Mucosa of rectum (tissue), 2 donors: ENCODE measurements around the gene FOXF1.

Source experiments
- H3K27ac ChIP-seq, 2 donors: one replicate each; pipeline ENCODE4 v1.7.0; 2013; ENCODE audit warnings: inconsistent platforms in 2 of 2, low read depth in 2 of 2, low read length in 2 of 2
- H3K27me3 ChIP-seq, 2 donors: one replicate each; pipeline ENCODE4 v1.7.0; 2013; ENCODE audit warnings: low read length in 2 of 2; ENCODE audit not compliant: control insufficient read depth in 2 of 2, insufficient read depth in 2 of 2
- H3K36me3 ChIP-seq, 2 donors: one replicate each; pipeline ENCODE4 v1.7.0; 2013; ENCODE audit warnings: low read length in 2 of 2; ENCODE audit not compliant: control insufficient read depth in 2 of 2, insufficient read depth in 2 of 2
- H3K4me1 ChIP-seq, 2 donors: one replicate each; pipeline ENCODE4 v1.7.0; 2013; ENCODE audit warnings: low read length in 2 of 2, mild to moderate bottlenecking in 1 of 2; ENCODE audit not compliant: control insufficient read depth in 2 of 2, insufficient read depth in 2 of 2
- H3K4me3 ChIP-seq, 2 donors: one replicate each; pipeline ENCODE4 v1.7.0; 2013; ENCODE audit warnings: low read length in 2 of 2
- H3K9ac ChIP-seq, 2 donors: one replicate each; pipeline ENCODE4 v1.7.0; 2013; ENCODE audit warnings: low read length in 2 of 2, low read depth in 1 of 2, mild to moderate bottlenecking in 1 of 2
- H3K9me3 ChIP-seq, 2 donors: one replicate each; pipeline ENCODE4 v1.7.0; 2013; ENCODE audit warnings: low read length in 2 of 2; ENCODE audit not compliant: control insufficient read depth in 2 of 2
- donor health status: healthy.
- donor health status: Normal muscosa, but diverticular disease.

The FOXF1 gene

DNA sequence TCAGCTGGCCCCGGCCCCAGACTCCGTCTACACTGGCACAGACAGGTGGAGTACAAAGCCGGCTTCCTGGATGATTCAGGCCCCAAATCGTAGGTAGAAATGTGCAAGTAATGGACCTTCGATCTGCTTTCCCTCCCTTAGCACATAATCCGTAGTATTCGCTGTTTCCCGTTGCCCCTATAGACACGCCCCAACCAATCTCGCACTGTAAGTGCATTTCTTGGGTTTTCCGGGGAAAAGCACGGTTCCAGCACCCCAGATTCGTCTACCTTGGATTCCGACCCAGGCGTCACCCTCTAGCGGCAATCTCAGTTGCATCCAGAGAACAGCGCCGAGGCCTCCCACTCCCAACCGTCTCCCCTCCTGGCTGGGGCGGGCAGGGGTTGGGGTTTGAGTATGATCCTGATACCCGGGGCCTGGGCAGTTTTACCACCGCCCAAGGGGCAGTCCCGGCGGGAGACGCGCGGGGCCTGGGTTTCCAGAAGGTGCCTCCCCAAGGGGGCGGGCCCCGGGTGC, 12.1 kb upstream of the FOXF1 start:
- H3K9ac ChIP-seq: peak overlapping the region; percentile 3 to 59
- H3K4me3 ChIP-seq: peak overlapping the region; percentile 55 to 56
- H3K27ac ChIP-seq: peak overlapping the region; percentile 71 to 79
- peaks cover 42 to 49% of the 10 kb centered on the region in 2 donors for H3K27me3 ChIP-seq
- peaks cover 3% of the 10 kb centered on the region in 2 donors for H3K4me1 ChIP-seq
- H3K9me3 ChIP-seq: no peaks in the 10 kb centered on the region
- H3K36me3 ChIP-seq: no peaks in the 10 kb centered on the region

DNA sequence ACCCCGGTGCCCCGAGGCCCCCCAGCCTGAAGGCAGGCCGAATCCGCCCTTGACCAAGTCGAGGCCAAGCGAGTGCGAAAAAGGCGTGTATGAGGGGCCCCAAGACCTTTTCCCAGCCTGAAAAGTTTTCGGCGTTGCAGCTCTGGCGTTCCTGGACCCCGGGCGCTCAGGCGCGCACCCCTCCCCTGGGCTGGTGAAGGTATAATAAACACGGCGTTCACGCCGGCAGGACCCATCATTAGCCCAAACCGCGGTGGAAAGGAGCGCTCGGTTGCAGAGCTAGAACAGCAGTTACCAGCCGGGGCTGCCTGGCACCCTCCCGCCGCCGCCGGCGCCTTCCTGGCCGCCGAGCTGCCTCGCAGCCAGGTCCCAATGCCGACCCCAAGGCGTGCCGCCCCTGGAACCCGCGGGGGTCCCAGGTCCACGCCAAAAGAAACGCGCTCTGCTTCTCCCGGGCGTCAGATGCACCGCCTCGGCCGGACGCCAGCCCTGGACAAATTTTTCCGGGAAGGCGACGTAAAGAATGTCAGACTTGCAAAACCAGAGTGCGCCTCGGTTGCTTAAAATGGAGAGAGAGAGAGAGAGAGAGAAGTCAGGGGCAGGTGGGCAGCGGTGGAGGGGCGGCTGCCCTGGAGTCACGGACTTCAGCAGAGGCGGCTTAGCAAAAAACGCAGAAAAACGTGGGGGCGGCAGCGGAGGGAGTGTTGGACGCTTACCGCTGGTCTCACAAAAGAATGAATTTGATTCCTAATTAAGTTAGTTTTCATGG, 11.5 kb upstream of the FOXF1 start:
- Histone ChIP-seq H3K27ac (peak overlapping the region; percentile 71 to 79), H3K4me3 (peak overlapping the region; percentile 55 to 56), H3K9ac (peak overlapping the region; percentile 2 to 59), H3K27me3 (peaks cover 46 to 54% of the 10 kb centered on the region in 2 donors), H3K4me1 (peaks cover 3% of the 10 kb centered on the region in 2 donors), H3K9me3 (no peaks in the 10 kb centered on the region), H3K36me3 (no peaks in the 10 kb centered on the region)

DNA sequence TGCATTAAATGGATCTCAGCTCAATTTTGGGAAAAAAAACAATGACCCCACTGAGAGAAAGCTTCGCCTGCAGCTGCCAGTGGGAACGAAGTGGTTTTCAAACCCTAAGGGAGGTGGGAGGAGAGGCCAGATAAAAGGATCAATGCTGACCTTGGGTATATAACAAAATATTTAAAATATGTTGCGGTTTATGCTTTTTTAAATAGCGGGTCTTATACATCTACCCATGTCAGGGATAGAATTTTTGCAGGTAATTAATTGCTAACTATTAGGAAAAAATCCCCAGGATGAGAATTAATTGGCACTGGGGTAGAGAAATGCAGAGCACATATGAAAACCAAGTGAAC, 10.9 kb upstream of the FOXF1 start:
- Histone ChIP-seq H3K4me3 (peak overlapping the region in 1 of 2 donors; percentile 56), H3K4me1 (peaks cover 3% of the 10 kb centered on the region in 2 donors), H3K9ac (peak overlapping the region in 1 of 2 donors; percentile 59), H3K9me3 (no peaks in the 10 kb centered on the region), H3K36me3 (no peaks in the 10 kb centered on the region), H3K27me3 (peaks cover 52 to 59% of the 10 kb centered on the region in 2 donors), H3K27ac (peak overlapping the region; percentile 71 to 79)

DNA sequence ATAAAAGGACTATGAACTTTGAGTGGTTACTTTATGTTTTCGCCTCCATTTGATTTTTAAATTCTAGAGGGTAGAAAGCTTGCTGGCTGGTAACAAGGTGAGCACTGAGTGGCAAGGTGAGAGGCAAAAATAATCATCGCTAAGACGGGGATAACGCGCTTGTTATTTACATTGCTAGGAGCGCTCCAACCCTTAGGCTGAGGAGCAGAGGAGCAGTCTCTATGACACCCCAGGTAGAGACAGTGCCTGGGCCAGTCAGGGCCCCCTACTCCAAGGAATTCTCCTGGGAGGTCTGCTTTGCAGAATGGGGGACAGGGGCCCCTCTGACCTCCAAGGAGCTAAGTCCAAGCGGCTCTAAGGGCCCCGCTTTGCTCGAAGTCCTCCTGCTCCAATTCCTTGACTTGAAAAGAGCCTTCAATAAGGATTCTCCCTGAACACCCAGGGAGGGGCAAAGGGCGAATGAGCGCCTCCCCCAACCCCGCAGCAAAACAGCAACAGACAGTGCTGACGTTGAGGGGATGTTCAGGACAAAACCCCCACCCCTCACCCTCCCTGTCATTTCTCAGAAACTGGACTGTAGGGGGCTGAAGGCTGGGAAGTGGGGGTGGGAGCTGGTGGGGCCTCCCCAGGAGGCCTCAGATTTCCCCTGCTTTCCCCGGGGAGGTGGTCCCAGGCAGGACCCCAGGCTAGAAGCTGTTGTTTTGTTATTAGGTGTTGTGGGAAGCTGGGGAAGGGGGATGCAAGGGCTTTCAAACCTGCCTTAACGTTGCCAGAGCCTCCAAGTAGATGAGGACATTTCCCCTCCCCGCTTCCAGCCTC, 10.2 kb upstream of the FOXF1 start:
- H3K9ac ChIP-seq: peak overlapping the region; percentile 14 to 46
- H3K4me3 ChIP-seq: peak overlapping the region in 1 of 2 donors; percentile 26

GRCh38 chr16:86500708-86501510, 9.4 kb upstream of the FOXF1 start:
- Histone ChIP-seq H3K27ac (peak overlapping the region; percentile 71 to 79), H3K27me3 (peaks cover 52 to 57% of the 10 kb centered on the region in 2 donors), H3K9me3 (no peaks in the 10 kb centered on the region), H3K36me3 (no peaks in the 10 kb centered on the region), H3K9ac (peak overlapping the region; percentile 5 to 40), H3K4me1 (peaks cover 3 to 7% of the 10 kb centered on the region in 2 donors), H3K4me3 (peak overlapping the region in 1 of 2 donors; percentile 26)

More for the DNA sequence above, 10.2 kb upstream of the FOXF1 start:
- Histone ChIP-seq H3K9me3 (no peaks in the 10 kb centered on the region), H3K36me3 (no peaks in the 10 kb centered on the region), H3K27ac (peak overlapping the region; percentile 71 to 79), H3K4me1 (peaks cover 3 to 7% of the 10 kb centered on the region in 2 donors), H3K27me3 (peaks cover 56 to 60% of the 10 kb centered on the region in 2 donors)

- Histone ChIP-seq H3K4me3 (peak overlapping the region in 1 of 2 donors; percentile 33), H3K27ac (peak overlapping the region; percentile 71 to 79), H3K9me3 (no peaks in the 10 kb centered on the region), H3K9ac (peak overlapping the region; percentile 41 to 47), H3K4me1 (peaks cover 3 to 7% of the 10 kb centered on the region in 2 donors), H3K36me3 (no peaks in the 10 kb centered on the region), H3K27me3 (peaks cover 57 to 65% of the 10 kb centered on the region in 2 donors)
Observed at GRCh38 chr16:86501989-86502855, 8.1 kb upstream of the FOXF1 start.

GRCh38 chr16:86502856-86503748, 7.2 kb upstream of the FOXF1 start:
- no peaks in the 10 kb centered on the region for H3K9me3 ChIP-seq

GRCh38 chr16:86503830-86504229, 6.5 kb upstream of the FOXF1 start:
- Histone ChIP-seq H3K9ac (peak overlapping the region; percentile 32 to 65), H3K4me3 (peak overlapping the region; percentile 42 to 61), H3K27ac (peak overlapping the region; percentile 78 to 84), H3K36me3 (no peaks in the 10 kb centered on the region), H3K9me3 (no peaks in the 10 kb centered on the region), H3K4me1 (peaks cover 3 to 8% of the 10 kb centered on the region in 2 donors), H3K27me3 (peaks cover 63 to 71% of the 10 kb centered on the region in 2 donors)

More at GRCh38 chr16:86502856-86503748, 7.2 kb upstream of the FOXF1 start:
- H3K36me3 ChIP-seq: no peaks in the 10 kb centered on the region
- H3K27me3 ChIP-seq: peaks cover 65 to 71% of the 10 kb centered on the region in 2 donors
- peaks cover 3 to 7% of the 10 kb centered on the region in 2 donors for H3K4me1 ChIP-seq
- peak overlapping the region; percentile 71 to 79 for H3K27ac ChIP-seq
- peak overlapping the region; percentile 27 to 28 for H3K4me3 ChIP-seq
- peak overlapping the region; percentile 41 to 47 for H3K9ac ChIP-seq
